ENCODE data around the gene OR2T8.

The OR2T8 gene

GRCh38 chr1:247962911-247963588 is 43.0 kb downstream of the OR2T8 start:
- DNase-seq (ENCODE audit: low read depth): no peak

GRCh38 chr1:247964933-247965332 is 44.9 kb downstream of the OR2T8 start, which contains the start of gene OR2AK2:
TSS of gene OR2AK2 (plus strand) at chr1:247965233. CDS start at chr1:247965377, 144 bp downstream.
- DNase-seq (ENCODE audit: low read depth): no peak

GRCh38 chr1:247966532-247967204 is 46.6 kb downstream of the OR2T8 start:
- DNase-seq (ENCODE audit: low read depth): no peak
